Breast epithelium (tissue), 4 donors: ENCODE measurements around the gene MEDAG. TPM values are rescaled to one million over a fixed set of nuclear protein-coding genes. Genes with fewer than 3 reads are reported as not detected.

Source experiments
- DNase-seq, 2 donors: peaks; one replicate each; pipeline ENCODE4 v3.0.0-alpha.2; 2019; ENCODE audit warnings: low spot score in 2 of 2
- H3K27ac ChIP-seq, 2 donors: fragments of 200-600 bp; sonication (generic) in 1 of 2; one replicate each; pipeline ENCODE4 v1.5.1; 2016 to 2019; ENCODE audit warnings: mild to moderate bottlenecking in 1 of 2
- H3K27me3 ChIP-seq, 2 donors: fragments of 200-600 bp; sonication (generic) in 1 of 2; one replicate each; pipeline versions ENCODE4 v1.5.1 to v1.6.0; 2017 to 2019; ENCODE audit warnings: control low read depth in 1 of 2, mild to moderate bottlenecking in 1 of 2
- H3K36me3 ChIP-seq: fragments of 200-600 bp; one replicate; pipeline ENCODE4 v1.5.1; 2019
- H3K4me1 ChIP-seq, 2 donors: fragments of 200-600 bp; sonication (generic); one replicate each; pipeline ENCODE4 v1.5.1; 2016 to 2019; ENCODE audit warnings: control low read depth in 1 of 2
- H3K4me3 ChIP-seq, 3 donors: fragments of 200-600 bp; sonication (generic); 1 replicate in 2 of 3; 2 replicates in 1 of 3; pipeline ENCODE4 v1.5.1; 2016 to 2019; ENCODE audit warnings: mild to moderate bottlenecking in 3 of 3, moderate library complexity in 2 of 3
- H3K9me3 ChIP-seq, 2 donors: fragments of 200-600 bp; sonication (generic) in 1 of 2; one replicate each; pipeline ENCODE4 v1.5.1; 2016 to 2019; ENCODE audit warnings: control low read depth in 1 of 2
- CTCF ChIP-seq, 3 donors: fragments of 450-650 bp; IDR thresholded peaks; one replicate each; pipeline ENCODE4 v1.5.1; 2016 to 2017; ENCODE audit warnings: antibody characterized with exemption in 3 of 3, mild to moderate bottlenecking in 3 of 3, moderate library complexity in 3 of 3
- POLR2A ChIP-seq: fragments of 450-650 bp; IDR thresholded peaks from one replicate; pipeline ENCODE4 v1.6.1; 2016; ENCODE audit warnings: antibody characterized with exemption, mild to moderate bottlenecking, moderate library complexity
- POLR2AphosphoS5 ChIP-seq, 3 donors: sonication (generic); formaldehyde crosslinking; IDR thresholded peaks; one replicate each; pipeline ENCODE4 v1.6.1; 2017; ENCODE audit warnings: antibody characterized with exemption in 3 of 3
- intact Hi-C: fragments of 100-400 bp; cut with DNase I; formaldehyde crosslinking; loops from one replicate; pipeline ENCODE4 v1.15.1; 2023; ENCODE audit warnings: low total_unique reads
- total RNA-seq, 3 donors: library from RNA; depleted of rRNA; stranded (reverse); fragments of >200 nt; gene quantifications; one replicate each; pipeline ENCODE4 v1.1.0, GENCODE V29; 2016

The MEDAG gene
- total RNA-seq, 3 donors from 2014 or later, result 76.2 to 142 (median 95.4) TPM

- intact Hi-C loops, result no loop called here
- TF ChIP-seq POLR2AphosphoS5 (IDR thresholded peaks at IDR 0.05) (no peak), CTCF (IDR thresholded peaks at IDR 0.05) (no peak), POLR2A (no peak)
- Histone ChIP-seq H3K4me1 (no peaks in the 10 kb centered on the region), H3K4me3 (no peak within 1 kb of the TSS), H3K9me3 (peaks cover 0 to 3% of the 10 kb centered on the region in 2 donors), H3K27ac (no peak within 1 kb of the TSS), H3K27me3 (no peaks in the 10 kb centered on the region), H3K36me3 (no peaks in the 10 kb centered on the region)
- no peak for DNase-seq
Measured at GRCh38 chr13:30932481-30933353, 26.6 kb downstream of the MEDAG start, which contains the start of gene TEX26. TEX26 (plus strand) TSS chr13:30932656; CDS start chr13:30932716, 60 bp downstream.

- Histone ChIP-seq H3K27me3 (no peaks in the 10 kb centered on the region), H3K4me1 (no peaks in the 10 kb centered on the region), H3K27ac (no peak overlapping the region), H3K36me3 (no peaks in the 10 kb centered on the region), H3K4me3 (no peak overlapping the region), H3K9me3 (peaks cover 0 to 3% of the 10 kb centered on the region in 2 donors)
- TF ChIP-seq CTCF (IDR thresholded peaks at IDR 0.05) (no peak), POLR2A (no peak), POLR2AphosphoS5 (IDR thresholded peaks at IDR 0.05) (no peak)
- DNase-seq, result no peak
- intact Hi-C loops, result no loop called here
Measured at GRCh38 chr13:30933354-30933670, 27.2 kb downstream of the MEDAG start.

- no peaks in the 10 kb centered on the region for H3K27me3 ChIP-seq
- H3K4me3 ChIP-seq, result no peak overlapping the region
- no peaks in the 10 kb centered on the region for H3K4me1 ChIP-seq
- DNase-seq, result no peak
- intact Hi-C loops, result no loop called here
- no peak overlapping the region for H3K27ac ChIP-seq
- H3K36me3 ChIP-seq, result no peaks in the 10 kb centered on the region
- no peak for TF ChIP-seq POLR2A
- no peak for TF ChIP-seq POLR2AphosphoS5 (IDR thresholded peaks at IDR 0.05)
- TF ChIP-seq CTCF (IDR thresholded peaks at IDR 0.05), result no peak
- H3K9me3 ChIP-seq, result peaks cover 0 to 3% of the 10 kb centered on the region in 2 donors
Measured at GRCh38 chr13:30934381-30934780, 28.3 kb downstream of the MEDAG start.

- H3K27me3 ChIP-seq, result no peaks in the 10 kb centered on the region
- no peaks in the 10 kb centered on the region for H3K4me1 ChIP-seq
- H3K27ac ChIP-seq, result no peak overlapping the region
- DNase-seq, result no peak
- peaks cover 0 to 3% of the 10 kb centered on the region in 2 donors for H3K9me3 ChIP-seq
- no peak overlapping the region for H3K4me3 ChIP-seq
- intact Hi-C loops, result no loop called here
- no peaks in the 10 kb centered on the region for H3K36me3 ChIP-seq
- TF ChIP-seq CTCF (IDR thresholded peaks at IDR 0.05), result no peak
- TF ChIP-seq POLR2AphosphoS5 (IDR thresholded peaks at IDR 0.05), result no peak
- no peak for TF ChIP-seq POLR2A
Measured at GRCh38 chr13:30934803-30935202, 28.7 kb downstream of the MEDAG start.

- H3K27me3 ChIP-seq, result no peaks in the 10 kb centered on the region
Measured at GRCh38 chr13:30936971-30937370, 30.9 kb downstream of the MEDAG start.

More at GRCh38 chr13:30936971-30937370, 30.9 kb downstream of the MEDAG start:
- Histone ChIP-seq H3K4me1 (no peaks in the 10 kb centered on the region), H3K4me3 (no peak overlapping the region), H3K9me3 (peaks cover 0 to 3% of the 10 kb centered on the region in 2 donors), H3K27ac (no peak overlapping the region), H3K36me3 (no peaks in the 10 kb centered on the region)
- no peak for TF ChIP-seq POLR2AphosphoS5 (IDR thresholded peaks at IDR 0.05)
- TF ChIP-seq CTCF (IDR thresholded peaks at IDR 0.05), result no peak
- no peak for TF ChIP-seq POLR2A
- intact Hi-C loops, result no loop called here
- DNase-seq, result no peak
